Psoas muscle (tissue), 8 donors: ENCODE data around the gene VEPH1. TPM values are rescaled to one million over a fixed set of nuclear protein-coding genes. Genes with fewer than 3 reads are reported as not detected.

Experiments used
- ATAC-seq, 4 donors: fragments of 200-7000 bp; cut with Tn5 transposase; one replicate each; pipeline ENCODE4 v1.9.1; 2020; ENCODE audit warnings: moderate library complexity in 3 of 4, mild to moderate bottlenecking in 2 of 4
- DNase-seq, 2 donors: peaks; one replicate each; pipeline ENCODE4 v3.0.0-alpha.2; 2020
- H3K27ac ChIP-seq: fragments of 200-600 bp; one replicate; pipeline ENCODE4 v1.8.0; 2022
- H3K27me3 ChIP-seq, 3 donors: fragments of 200-600 bp in 1 of 3; one replicate each; pipeline versions ENCODE4 v1.6.1 to v1.8.0; 2013 to 2022; ENCODE audit warnings: low read length in 2 of 3, mild to moderate bottlenecking in 2 of 3, moderate library complexity in 1 of 3; ENCODE audit not compliant: insufficient read depth in 3 of 3
- H3K36me3 ChIP-seq, 2 donors: fragments of 200-600 bp in 1 of 2; one replicate each; pipeline versions ENCODE4 v1.6.1 to v1.8.0; 2013 to 2022; ENCODE audit warnings: low read depth in 1 of 2, mild to moderate bottlenecking in 1 of 2, moderate library complexity in 1 of 2; ENCODE audit not compliant: insufficient read depth in 1 of 2
- H3K4me1 ChIP-seq: fragments of 200-600 bp; one replicate; pipeline ENCODE4 v1.8.0; 2022
- H3K4me3 ChIP-seq: fragments of 200-600 bp; one replicate; pipeline ENCODE4 v1.8.0; 2022; ENCODE audit warnings: mild to moderate bottlenecking
- H3K9me3 ChIP-seq: fragments of 200-600 bp; one replicate; pipeline ENCODE4 v1.8.0; 2022
- WGBS, 3 donors: extraction: QIAGEN DNeasy Blood & Tissue Kit; methylation state at CpG; one replicate each; pipeline versions ENCODE4 v1.1.6 to v1.1.7; 2013; 5-methylcytosine and 5-hydroxymethylcytosine counted together
- intact Hi-C, 2 donors: fragments of 100-400 bp; cut with DNase I; formaldehyde crosslinking; loops; one replicate each; pipeline versions ENCODE4 v1.11.0 to v1.14.2; 2022
- polyA plus RNA-seq, 3 donors: library from polyadenylated mRNA; stranded (reverse); fragments of 200-250 nt; gene quantifications; one replicate each; pipeline ENCODE4 v1.2.3, GENCODE V29; 2013
- total RNA-seq, 4 donors: library from RNA; stranded (reverse); fragmentation: NEBNext Ultra II Directional in 2 of 4; extraction: Animal tissue kit (Norgen Biotek cat#: 25700) in 2 of 4; gene quantifications; one replicate each; pipeline versions ENCODE4 v1.2.1 to v1.2.4, GENCODE V29; 2021 to 2023
- TF ChIP-seq, protein P1 (sequence below): fragments of 200-600 bp; IDR thresholded peaks from one replicate; pipeline ENCODE4 v1.8.0; 2022; ENCODE audit warnings: antibody characterized with exemption
- donor health status: healthy with polysubstance abuse.
- donor health status: DM: no; HTN: no; CAD: no; lungs with moderate emphysema.
- donor health status: Bipolar disorder and iron deficiency.
- donor health status: healthy.
- donor health status: DM: yes; HTN: yes; CAD: no.
- donor health status: DM: no; HTN: no; CAD: no.
- donor health status: DM: no; HTN: no; CAD: no.
- donor health status: DM: yes; HTN: yes; CAD: no.

Gene VEPH1
- total and polyA plus RNA-seq, 7 donors: 0.14 to 0.34 (median 0.25) TPM; not detected in 2

DNA sequence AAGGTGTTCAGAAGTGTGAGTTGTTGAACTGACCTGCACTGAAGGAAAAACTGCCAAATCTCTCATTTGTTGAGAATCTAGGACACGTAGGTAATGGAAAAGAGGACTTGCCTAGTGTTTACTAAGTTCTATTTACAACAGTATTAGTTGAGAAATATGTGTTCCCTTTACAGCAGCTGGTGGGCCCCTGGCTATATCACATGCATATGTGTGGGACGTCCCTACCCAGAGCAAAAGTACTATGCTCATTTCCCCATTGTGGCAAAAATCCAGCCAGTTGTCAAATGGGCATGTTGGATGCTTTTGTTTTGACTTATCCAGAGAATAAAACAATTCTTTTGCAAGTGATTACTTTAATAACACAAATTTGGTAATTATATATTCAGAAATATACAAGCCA lies 179.9 kb downstream of the VEPH1 start:
- intact Hi-C loops: no loop called here
- 60 to 69% (median 66%) methylated on average over 2 of the region's 2 CpGs for WGBS, 3 donors
- TF ChIP-seq, protein P1, sequence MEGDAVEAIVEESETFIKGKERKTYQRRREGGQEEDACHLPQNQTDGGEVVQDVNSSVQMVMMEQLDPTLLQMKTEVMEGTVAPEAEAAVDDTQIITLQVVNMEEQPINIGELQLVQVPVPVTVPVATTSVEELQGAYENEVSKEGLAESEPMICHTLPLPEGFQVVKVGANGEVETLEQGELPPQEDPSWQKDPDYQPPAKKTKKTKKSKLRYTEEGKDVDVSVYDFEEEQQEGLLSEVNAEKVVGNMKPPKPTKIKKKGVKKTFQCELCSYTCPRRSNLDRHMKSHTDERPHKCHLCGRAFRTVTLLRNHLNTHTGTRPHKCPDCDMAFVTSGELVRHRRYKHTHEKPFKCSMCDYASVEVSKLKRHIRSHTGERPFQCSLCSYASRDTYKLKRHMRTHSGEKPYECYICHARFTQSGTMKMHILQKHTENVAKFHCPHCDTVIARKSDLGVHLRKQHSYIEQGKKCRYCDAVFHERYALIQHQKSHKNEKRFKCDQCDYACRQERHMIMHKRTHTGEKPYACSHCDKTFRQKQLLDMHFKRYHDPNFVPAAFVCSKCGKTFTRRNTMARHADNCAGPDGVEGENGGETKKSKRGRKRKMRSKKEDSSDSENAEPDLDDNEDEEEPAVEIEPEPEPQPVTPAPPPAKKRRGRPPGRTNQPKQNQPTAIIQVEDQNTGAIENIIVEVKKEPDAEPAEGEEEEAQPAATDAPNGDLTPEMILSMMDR: no peak

DNA sequence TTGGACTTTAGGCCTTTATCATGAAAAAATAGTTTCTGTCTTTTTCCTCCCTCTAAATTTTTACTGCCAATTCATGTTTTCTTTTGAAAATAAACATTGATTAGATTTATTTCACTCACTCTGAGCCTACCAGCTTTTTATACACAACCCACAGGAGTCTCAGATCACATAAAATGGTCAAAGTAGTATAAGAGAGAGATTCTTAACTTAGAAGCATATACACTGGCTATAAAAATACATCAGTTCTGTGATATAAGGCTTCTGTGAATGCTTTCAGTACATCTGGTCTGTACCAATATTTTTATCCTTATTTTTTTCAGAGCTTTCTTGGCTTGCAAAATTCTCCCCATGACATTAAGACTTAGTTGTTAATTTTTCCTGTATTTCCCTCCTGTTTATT lies 183.5 kb downstream of the VEPH1 start:
- ATAC-seq: no peak
- H3K4me3 ChIP-seq: no peak overlapping the region
- intact Hi-C loops: no loop called here

More for the DNA sequence above, 179.9 kb downstream of the VEPH1 start:
- H3K27ac ChIP-seq: no peak overlapping the region
- no peak for DNase-seq
- H3K4me1 ChIP-seq: no peaks in the 10 kb centered on the region
- H3K36me3 ChIP-seq: no peaks in the 10 kb centered on the region
- no peaks in the 10 kb centered on the region for H3K9me3 ChIP-seq
- ATAC-seq: no peak
- no peak overlapping the region for H3K4me3 ChIP-seq
- H3K27me3 ChIP-seq: no peaks in the 10 kb centered on the region

DNA sequence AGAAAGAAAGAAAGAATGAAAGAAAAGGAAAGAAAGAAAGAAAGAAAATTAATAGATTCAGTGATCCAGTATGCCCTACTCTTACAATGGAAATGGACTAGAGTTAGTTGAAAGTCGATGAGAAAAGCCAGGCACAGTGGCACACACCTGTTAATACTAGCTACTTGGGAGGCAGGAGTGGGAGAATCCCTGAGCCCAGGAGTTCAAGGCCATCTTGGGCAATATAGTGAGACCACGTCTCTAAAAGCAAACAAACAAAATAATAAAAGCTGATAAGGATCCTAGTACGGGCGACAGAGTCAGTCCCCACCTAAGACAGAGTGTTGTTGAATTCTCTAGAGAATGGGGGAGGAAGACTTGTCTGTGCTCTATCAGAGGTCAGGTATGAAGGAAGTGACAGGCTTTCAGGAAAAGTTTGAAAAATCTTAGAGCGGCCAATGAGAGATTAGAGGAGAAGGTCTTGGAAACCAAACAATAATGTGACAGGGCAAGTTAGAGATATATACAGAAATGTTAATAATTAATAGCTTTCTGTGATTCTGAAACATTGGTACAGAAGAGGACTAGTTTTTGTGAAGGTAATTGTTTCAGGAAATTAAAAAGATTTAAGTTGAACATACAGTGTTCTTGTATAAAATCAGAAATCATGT lies 184.5 kb downstream of the VEPH1 start:
- DNase-seq (no peak), ATAC-seq (no peak)
- WGBS, 3 donors: 79 to 91% (median 86%) methylated on average over 5 of the region's 5 CpGs
- intact Hi-C loops: no loop called here
- no peak overlapping the region for H3K4me3 ChIP-seq
- no peaks in the 10 kb centered on the region for H3K27me3 ChIP-seq
- no peaks in the 10 kb centered on the region for H3K9me3 ChIP-seq
- no peaks in the 10 kb centered on the region for H3K4me1 ChIP-seq
- H3K27ac ChIP-seq: no peak overlapping the region
- TF ChIP-seq, protein P1: no peak
- H3K36me3 ChIP-seq: no peaks in the 10 kb centered on the region

More for the DNA sequence above, 183.5 kb downstream of the VEPH1 start:
- DNase-seq: no peak
- H3K27me3 ChIP-seq: no peaks in the 10 kb centered on the region
- H3K36me3 ChIP-seq: no peaks in the 10 kb centered on the region
- H3K4me1 ChIP-seq: no peaks in the 10 kb centered on the region
- no peak overlapping the region for H3K27ac ChIP-seq
- TF ChIP-seq, protein P1: no peak
- no peaks in the 10 kb centered on the region for H3K9me3 ChIP-seq

DNA sequence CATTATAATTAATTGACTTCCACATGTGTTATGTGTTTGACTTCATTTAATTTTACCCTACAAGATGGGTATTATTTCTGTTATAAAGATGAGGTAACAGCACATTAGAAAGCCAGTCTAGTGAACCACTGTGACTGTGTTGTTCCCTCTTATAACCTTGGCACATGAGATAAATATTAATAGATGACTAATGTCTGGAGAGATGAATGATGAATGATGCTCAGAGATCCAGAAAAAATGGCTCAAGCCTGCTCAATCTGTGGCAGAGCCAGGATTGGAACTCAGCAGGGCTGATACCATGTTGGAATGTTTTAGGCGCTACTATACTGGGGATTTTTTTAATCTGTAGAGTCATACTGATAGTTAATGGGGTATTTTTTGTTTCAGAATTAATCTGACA lies 185.3 kb downstream of the VEPH1 start:
- TF ChIP-seq, protein P1: no peak
- Histone ChIP-seq H3K27ac (no peak overlapping the region), H3K4me3 (no peak overlapping the region), H3K36me3 (no peaks in the 10 kb centered on the region), H3K4me1 (no peaks in the 10 kb centered on the region), H3K9me3 (no peaks in the 10 kb centered on the region), H3K27me3 (no peaks in the 10 kb centered on the region)
- 87 to 93% (median 88%) methylated on average over 1 of the region's 1 CpG for WGBS, 3 donors
- DNase-seq: no peak
- intact Hi-C loops: no loop called here
- no peak for ATAC-seq

DNA sequence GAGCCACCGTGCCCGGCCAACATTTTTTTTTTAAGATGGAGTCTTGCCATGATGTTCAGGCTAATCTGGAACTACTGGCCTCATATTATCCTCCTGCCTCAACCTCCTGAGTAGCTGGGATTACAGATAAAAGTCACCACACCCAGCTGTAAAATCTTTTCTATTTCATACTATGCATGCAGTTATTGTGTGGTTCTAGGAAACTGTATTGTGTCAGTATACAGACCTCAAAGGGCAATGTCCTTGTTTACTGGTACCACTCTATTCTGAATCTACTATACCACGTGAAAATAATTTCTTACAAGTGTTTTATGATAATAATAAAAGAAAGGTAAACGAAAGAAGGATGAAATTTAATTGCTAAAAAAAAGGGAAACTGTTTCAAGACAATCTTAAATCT lies 190.0 kb downstream of the VEPH1 start:
- H3K27me3 ChIP-seq: no peaks in the 10 kb centered on the region
- H3K9me3 ChIP-seq: no peaks in the 10 kb centered on the region
- DNase-seq (no peak), ATAC-seq (no peak)
- TF ChIP-seq, protein P1: no peak
- no peaks in the 10 kb centered on the region for H3K36me3 ChIP-seq
- intact Hi-C loops: no loop called here
- H3K4me1 ChIP-seq: no peaks in the 10 kb centered on the region
- 90 to 95% (median 93%) methylated on average over 4 of the region's 4 CpGs for WGBS, 3 donors
- no peak overlapping the region for H3K27ac ChIP-seq
- H3K4me3 ChIP-seq: no peak overlapping the region
